Subcutaneous adipose tissue (tissue), 4 donors: Measurements from ENCODE around the gene GIN1. TPM values are rescaled to one million over a fixed set of nuclear protein-coding genes. Genes with fewer than 3 reads are reported as not detected.

ENCODE experiments used
- CTCF ChIP-seq: fragments of 450-650 bp; IDR thresholded peaks from one replicate; pipeline ENCODE4 v1.5.1; 2016; ENCODE audit warnings: low read depth, mild to moderate bottlenecking, control low read depth, antibody characterized with exemption, moderate library complexity
- total RNA-seq, 4 donors: library from RNA; depleted of rRNA; stranded (reverse); fragments of >200 nt; gene quantifications; one replicate each; pipeline ENCODE4 v1.1.0, GENCODE V29; 2016

The GIN1 gene
- total RNA-seq, 4 donors from 2014 or later: 3.0 to 6.5 (median 4.2) TPM

DNA sequence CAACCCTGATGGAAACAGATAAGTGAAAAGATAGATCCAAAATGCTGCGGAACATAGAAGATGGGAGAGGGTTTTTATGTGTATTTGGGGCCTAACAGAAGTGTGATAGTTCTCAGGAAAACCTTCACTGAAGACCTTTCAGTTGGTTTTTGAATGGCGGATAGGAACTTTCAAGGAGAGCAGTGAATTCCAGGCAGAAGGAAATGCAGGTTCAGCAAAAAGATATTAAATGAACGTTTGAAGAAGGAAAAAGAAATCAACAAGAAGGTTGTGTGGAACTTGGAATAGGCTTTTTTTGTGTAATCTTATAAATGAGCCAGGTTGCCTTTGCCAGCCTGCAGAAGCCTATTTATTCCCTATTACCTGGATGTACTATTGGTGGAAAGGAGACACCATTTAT is 2.3 kb upstream of the GIN1 start:
- TF ChIP-seq CTCF: no peak

DNA sequence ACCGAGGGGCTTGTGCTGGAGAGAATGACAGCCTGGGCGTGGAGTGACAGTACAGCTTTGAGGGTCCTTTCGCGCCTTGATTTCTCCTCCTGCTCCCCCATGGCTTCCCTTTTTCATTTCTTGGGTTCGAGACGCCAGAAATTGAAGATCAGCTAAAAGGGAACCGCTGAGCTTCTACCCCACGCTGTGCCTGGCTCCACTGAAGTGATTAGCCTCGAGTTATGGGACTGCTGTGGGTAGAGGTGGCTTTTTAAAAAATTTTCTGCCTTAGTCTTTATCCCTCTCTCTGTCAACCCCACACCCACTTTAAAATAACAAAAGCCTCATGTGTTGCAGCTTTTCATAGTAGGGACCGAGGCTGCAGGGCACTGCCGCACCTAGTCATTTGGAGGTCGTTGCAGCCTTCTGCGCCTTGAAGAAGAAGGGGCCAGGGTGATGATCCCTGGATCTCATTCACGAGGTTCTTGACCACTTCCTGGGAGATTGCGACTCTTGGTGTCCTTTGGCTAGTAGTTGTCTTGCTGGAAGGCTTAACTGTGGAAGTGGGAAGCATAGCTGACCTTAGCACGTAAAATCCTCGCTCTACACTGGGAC is 766 bp upstream of the GIN1 start:
- no peak for TF ChIP-seq CTCF

GRCh38 chr5:103119070-103119764 is 721 bp downstream of the GIN1 start:
- TF ChIP-seq CTCF: no peak

DNA sequence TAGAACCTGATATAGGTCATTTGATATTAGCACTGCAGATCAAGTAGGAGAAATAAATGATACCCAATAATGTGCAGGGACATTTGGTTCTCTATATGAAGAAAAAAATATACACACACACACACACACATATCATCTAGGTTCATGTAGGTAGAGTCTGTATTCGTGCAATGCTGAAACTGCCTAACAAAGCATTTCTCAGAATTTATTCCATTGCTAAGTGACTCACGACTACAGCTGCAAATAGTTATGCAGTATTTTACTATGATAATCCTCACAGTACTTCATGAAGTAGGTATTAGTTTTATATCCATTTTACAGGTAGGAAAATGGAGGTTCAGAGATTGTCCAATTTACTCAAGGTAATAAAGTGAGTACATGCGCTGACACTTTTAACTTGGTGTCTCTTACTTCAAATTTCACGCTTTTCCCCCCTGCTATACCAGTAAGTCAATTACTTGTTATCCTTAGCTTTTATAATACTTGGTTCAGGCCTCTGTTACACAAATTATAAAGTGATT is 2.4 kb downstream of the GIN1 start:
- no peak for TF ChIP-seq CTCF

DNA sequence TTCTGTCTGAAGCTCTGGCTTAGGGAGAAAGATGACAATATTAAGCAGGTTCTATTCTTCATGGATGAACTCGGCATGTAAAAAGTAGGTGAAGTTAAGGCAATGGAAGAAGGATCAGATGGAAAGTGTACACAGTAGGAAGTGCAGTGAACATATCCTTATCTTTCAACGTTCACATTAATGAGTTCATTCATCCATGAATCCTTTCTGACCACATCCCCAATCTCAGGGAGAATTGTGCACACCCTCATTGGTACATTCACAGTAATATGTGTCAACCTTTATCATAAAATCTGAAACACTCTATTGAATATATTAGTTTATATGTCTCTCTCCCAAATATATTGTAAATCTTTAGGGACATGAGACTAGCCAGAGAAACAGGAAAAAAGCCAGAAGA is 5.5 kb downstream of the GIN1 start:
- TF ChIP-seq CTCF: no peak

GRCh38 chr5:103112910-103113309 is 7.0 kb downstream of the GIN1 start:
- TF ChIP-seq CTCF: no peak

GRCh38 chr5:103111468-103111867 is 8.5 kb downstream of the GIN1 start:
- TF ChIP-seq CTCF: no peak
